Hematopoietic multipotent progenitor cell treated with erythropoietin and hydrocortisone succinate and interleukin-3 and kit ligand, for 6 days (in vitro differentiated cells): Measurements from ENCODE around the gene CACNA1H.

ENCODE experiments used
- DNase-seq: peaks from one replicate; pipeline ENCODE4 v3.0.0-alpha.2; 2015

The CACNA1H gene

DNA sequence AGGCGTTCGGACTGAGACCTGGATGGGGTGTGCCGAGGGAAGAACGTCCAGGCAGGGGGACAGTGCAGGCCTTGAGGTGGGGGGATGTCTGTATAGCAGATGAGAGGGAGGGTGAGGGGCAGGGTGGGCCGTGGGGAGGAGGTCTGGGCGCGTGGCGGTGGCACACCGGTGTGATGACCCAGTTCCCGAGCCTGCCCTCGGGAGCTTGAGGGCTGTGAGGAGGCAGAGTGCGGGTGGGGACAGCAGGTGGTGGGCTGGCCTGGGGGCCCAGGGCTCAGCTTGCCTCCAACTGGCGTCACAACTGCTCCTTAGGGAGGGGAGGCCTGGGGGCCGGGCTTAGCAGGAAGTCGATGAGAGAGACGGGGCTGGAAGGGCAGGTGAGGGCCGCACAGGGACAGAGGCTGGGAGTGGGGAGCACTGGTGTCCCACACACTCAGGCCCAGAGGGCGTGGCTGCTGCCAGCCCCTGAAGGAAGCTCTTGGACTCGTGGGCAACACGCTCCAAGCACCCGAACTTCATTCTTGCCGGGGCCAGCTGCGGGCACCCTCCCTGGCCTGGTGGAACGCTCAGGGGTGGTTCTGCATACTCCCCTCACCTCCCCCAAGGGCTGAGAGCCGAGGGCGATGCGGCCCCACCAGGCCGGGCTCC is 6.5 kb downstream of the CACNA1H start:
- no peak for DNase-seq

DNA sequence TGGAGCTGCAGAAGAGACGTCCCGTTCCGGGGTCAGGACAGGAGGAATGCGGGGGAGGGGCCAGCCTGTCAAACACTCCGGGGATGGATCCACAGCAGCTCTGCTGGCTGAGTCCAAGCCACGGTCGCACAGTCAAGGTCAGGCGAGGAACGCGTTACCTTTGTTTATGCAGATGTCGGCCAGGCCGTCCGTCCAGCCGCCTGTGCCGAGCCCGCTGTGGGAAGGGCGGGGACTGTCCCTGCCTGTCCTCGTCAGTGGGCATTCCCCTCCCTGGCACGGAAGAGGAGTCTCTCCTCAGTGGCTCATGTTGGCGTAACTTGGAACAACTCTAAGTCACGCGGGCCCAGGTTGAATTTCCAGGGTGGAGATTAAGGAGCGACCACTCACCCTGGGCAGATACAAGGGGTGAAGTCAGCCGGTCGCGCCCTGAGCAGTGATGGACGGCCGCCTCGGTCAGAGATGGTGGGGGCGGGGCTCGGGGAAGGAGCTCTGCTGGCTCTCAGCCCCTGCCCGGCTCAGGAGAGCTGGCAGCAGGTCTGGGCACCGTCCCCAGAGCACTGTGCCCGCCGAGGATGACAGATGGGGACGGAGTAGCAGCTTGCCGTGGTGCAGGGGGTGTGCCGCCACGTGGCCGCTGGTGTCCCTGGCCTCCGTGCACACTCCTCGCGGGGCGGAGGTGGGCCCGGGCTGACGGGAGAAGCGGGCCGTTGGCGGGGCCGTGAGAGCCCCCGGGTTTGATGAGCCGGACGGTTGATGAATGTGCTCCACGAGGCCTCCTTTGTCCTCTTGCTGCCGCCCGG is 7.3 kb downstream of the CACNA1H start:
- DNase-seq: no peak

DNA sequence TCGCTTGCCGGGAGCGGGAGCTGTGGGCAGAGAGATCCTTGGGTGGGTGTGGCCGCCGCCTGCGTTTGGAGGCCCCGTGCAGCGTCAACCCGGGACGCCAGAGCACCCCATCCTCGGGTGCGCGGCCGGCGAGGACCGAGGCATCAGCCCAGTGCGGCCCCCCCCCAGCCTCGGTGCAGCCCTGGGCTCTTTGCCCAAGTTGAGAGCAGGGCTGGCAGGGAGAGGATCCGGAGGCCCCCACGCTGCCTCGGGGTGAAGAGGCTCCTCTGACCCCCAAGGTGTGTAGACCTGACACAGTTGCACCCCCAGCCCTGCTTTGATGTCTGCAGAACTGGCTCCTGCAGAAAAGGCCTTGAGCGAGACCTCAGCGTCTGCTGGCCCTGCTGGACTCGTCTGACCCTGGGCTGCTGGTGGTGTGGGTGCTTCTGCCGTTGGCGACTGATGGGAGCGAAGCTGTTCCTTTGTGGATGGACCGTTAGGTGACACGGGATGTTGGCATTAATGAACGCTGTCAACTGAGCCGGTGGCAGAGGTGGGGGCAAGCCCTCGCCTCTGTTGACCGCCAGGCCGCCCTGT is 8.0 kb downstream of the CACNA1H start:
- DNase-seq: no peak

- DNase-seq: no peak
Observed at GRCh38 chr16:1162701-1163566, 10.0 kb downstream of the CACNA1H start.

DNA sequence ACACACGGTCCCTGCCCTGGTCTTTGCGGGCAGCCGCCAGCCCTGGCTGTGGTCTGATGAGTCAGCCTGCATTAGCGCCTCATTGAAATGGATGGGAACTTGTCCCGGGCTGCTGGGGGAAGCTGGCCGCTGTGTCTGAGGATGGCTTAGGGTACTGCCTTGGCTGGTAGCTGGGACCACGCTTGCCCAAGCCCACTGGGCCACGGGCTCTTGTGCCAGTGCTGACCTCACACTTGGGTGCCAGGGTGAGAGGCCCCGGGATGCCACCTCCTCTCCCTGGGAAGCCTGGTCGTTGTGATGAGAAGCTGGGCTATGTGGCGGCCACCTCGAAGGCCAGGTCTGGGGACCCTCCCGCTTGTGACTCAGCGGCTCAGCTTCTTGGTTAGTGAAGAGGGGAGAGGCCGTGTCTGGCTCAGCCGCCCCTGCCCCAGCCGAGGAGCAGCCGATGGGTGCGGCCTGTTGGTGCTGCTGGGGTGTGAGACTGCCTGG is 10.7 kb downstream of the CACNA1H start:
- no peak for DNase-seq

- DNase-seq: no peak
Observed at GRCh38 chr16:1164382-1164781, 11.5 kb downstream of the CACNA1H start.

- DNase-seq: no peak
Observed at GRCh38 chr16:1164975-1165374, 12.1 kb downstream of the CACNA1H start.

GRCh38 chr16:1165511-1165910 is 12.6 kb downstream of the CACNA1H start:
- no peak for DNase-seq

DNA sequence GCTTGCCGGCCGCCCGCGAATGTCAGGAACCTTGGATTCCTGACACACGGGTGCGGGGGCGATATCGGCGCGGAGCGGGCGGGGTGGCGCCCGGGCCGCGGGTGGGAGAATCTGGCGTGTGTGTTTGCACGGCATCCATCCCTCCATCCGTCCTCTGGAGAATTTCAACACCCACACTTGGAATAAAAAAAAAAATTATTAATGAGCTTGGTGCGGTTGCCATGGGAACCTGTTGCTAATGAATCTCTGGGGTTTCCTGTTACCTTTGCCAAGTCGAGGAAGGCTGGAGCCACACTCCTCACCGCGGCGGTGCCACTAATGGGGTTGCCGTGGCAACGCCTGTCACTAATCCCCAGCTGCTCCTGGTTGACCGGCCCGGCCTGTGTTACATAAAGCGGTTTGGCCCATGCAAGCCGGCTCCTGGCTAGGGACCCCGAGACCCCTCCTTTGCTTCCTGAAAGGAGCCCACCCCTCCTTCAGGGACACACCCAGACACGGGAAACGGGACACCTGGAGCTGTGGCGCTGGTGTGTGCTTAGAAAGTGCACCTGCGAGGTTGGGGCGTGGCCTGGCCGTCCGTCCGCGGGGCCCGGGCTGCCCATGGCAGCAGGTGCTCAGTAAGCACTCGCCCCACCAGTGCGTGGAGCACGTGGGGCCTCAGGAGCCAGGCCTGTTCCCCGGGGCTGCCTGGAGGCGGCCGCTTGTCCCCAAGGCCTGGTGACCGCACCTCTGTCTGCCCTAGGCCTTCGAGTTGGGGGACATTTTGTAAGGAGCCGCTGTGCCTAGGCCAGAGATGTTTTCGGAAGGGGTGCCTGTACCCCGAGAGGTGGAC is 14.6 kb downstream of the CACNA1H start:
- peak; percentile 32 for DNase-seq

DNA sequence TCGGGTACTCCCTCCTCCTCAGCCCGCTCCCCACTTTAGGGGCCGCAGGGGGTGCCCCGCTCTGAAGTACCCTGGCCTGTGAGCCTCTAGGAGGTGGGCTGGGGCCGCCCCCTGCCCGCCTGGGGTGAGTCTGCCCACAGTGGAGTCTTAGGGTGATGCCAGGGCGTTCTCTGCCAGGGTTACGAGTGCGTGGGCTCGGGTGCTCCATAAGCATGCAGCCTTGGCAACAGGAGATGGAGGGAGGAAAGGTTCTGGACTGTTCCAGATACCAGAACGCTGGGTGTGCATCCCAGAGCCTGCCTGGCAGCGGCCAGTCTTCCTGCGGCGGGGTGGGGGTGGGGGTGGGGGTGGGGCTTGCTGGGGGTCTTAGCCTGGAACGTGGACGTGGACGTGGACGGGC is 15.9 kb downstream of the CACNA1H start:
- DNase-seq: no peak

DNA sequence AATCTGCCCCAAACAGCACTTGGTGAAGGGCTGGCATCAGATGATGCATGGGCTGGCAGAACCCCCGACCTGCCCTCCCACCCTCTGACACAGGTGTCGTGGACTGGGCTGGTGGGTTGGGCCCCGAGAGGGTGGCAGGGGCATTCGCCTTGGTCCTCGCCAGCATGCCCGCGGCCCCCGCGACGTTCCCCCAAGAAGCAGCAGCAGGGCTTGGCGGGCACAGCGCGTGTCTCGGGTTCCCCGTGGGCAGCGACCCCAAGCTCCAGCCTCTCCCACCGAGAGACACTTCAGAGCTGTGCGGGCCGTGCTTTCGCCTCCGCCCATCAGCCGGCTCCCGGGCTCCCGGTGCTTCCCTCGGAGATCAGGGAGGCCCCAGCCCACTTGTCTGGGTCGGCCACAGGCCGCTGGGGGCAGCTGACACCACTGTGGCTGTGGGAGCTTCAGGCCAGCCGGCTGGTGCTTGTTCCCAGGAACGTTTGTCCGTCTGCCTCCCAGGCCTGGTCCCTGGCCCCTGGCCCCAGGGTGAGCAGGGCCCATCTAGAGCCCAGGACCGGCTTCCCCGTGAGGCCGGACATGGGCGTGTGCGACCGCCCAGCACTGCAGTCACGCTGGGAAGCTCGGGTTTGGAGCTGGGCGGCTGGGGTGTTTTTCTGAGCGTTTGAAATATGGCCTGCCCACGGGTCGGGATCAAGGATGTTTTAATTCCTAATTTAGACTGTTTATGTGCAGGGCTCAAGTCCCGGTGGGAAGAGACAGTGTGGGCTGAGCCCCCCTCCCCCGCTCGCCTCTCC is 16.6 kb downstream of the CACNA1H start:
- DNase-seq: no peak

GRCh38 chr16:1170076-1170418 is 17.1 kb downstream of the CACNA1H start:
- DNase-seq: no peak

DNA sequence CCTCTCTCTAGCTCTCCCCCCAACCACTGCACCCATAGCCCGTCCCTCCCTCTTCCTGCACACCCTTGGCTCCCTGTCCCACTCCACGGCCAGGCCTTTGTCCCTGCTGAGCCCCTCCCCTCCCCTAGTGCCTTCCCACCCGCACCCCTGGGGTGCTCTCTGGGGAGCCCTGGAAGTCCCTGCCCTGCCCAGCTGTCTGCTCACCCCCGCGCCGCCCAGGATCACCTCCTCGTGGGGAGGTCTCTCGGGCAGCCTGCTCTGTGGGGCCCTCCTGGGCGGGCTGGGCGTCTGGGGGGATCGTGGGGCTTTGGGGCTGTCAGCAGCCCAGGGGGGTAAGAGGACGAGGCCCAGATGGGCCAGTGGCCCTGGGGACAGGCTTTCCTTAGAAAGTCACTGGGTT is 18.1 kb downstream of the CACNA1H start:
- DNase-seq: no peak

- no peak for DNase-seq
Observed at GRCh38 chr16:1171854-1172428, 19.0 kb downstream of the CACNA1H start.

DNA sequence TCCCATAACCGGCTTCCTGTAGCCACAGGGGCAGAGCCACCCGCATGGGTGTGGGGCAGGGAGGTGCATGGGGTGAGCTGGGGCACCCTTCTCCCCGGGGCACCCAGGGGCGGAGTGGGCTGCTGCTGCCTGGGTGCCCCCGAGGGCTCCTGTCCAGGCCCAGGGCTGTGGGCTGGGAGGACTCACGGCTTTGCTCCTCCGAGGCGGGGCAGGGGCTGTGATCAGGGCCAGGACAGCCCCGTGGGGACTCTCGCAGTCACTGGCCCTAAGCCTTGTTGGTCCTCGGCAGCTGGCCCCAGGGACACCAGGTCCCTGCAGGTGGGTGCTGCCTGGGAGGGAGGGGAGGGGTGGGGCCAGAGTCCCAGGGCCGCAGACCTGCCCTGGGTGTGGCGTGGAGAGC is 19.7 kb downstream of the CACNA1H start:
- DNase-seq: no peak

GRCh38 chr16:1173788-1174451 is 21.0 kb downstream of the CACNA1H start:
- no peak for DNase-seq

- no peak for DNase-seq
Observed at GRCh38 chr16:1174477-1175357, 21.8 kb downstream of the CACNA1H start.

DNA sequence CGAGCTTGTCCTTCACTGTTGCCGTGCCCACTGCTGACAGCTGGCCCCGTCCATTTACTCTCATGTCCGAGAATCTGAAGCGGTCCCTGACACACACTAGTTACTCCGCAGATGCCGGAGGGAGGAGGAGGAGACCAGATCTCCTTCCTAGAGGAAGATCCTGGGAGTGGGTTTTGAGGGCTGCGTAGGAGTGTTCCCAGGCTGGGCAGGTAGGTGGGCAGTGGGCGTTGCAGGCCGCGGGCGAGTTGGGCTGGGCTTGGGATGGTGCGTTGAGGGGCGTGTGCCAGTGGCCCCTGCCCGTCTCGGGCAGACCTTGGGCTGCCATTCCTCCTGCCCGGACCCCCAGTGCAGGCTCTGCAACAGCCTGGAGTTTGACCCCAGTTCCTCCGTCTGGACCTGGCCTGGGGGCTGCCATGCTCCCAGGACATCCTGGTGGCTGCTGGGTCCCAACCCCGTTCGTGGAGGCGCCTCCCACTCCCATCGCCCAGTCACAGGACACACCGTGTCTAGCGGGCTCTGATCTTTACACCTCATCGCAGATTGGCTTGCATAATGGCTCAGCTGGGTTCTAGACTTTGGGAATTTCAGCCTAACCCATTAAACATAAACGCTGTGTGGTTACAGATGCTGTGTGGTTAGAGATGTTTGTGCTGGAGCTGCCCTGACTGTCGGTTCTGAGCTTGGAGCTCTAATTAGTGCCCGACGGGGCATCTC is 22.8 kb downstream of the CACNA1H start:
- DNase-seq: no peak
